ENCODE data around the gene PTTG1IP2.

Gene PTTG1IP2

GRCh38 chr7:90469554-90469953, at the start of gene PTTG1IP2:
TSS of gene PTTG1IP2 (plus strand) at chr7:90469639. CDS start at chr7:90469787, 148 bp downstream.
- H3K4me3 ChIP-seq (ENCODE audit: low read depth, low read length) = no peak within 1 kb of the TSS
- no peak for TF ChIP-seq CTCF (IDR thresholded peaks at IDR 0.05; ENCODE audit: low read depth, low read length, missing control alignments)
- in situ Hi-C loops (cut with HindIII; ENCODE audit: low sequenced_read_pairs) = no loop called here
- no peak for DNase-seq (ENCODE audit: low read depth)

GRCh38 chr7:90421651-90422050, 47.8 kb upstream of the PTTG1IP2 start:
- H3K4me3 ChIP-seq (ENCODE audit: low read depth, low read length) = no peak overlapping the region
- no peak for DNase-seq (ENCODE audit: low read depth)
- no peak for TF ChIP-seq CTCF (IDR thresholded peaks at IDR 0.05; ENCODE audit: low read depth, low read length, missing control alignments)
- in situ Hi-C loops (cut with HindIII; ENCODE audit: low sequenced_read_pairs) = no loop called here

- in situ Hi-C loops (cut with HindIII; ENCODE audit: low sequenced_read_pairs) = loop anchor here (25.0 kb wide), 1 partner anchor 162 kb away; no protein-coding TSS in a partner anchor
- TF ChIP-seq CTCF (IDR thresholded peaks at IDR 0.05; ENCODE audit: low read depth, low read length, missing control alignments) = no peak
Measured at GRCh38 chr7:90424720-90425119, 44.7 kb upstream of the PTTG1IP2 start.

GRCh38 chr7:90425376-90425775, 44.1 kb upstream of the PTTG1IP2 start:
- no peak for DNase-seq (ENCODE audit: low read depth)

More at GRCh38 chr7:90424720-90425119, 44.7 kb upstream of the PTTG1IP2 start:
- no peak for DNase-seq (ENCODE audit: low read depth)
- no peak overlapping the region for H3K4me3 ChIP-seq (ENCODE audit: low read depth, low read length)

GRCh38 chr7:90430614-90431460, 38.6 kb upstream of the PTTG1IP2 start:
- no peak for TF ChIP-seq CTCF (IDR thresholded peaks at IDR 0.05; ENCODE audit: low read depth, low read length, missing control alignments)
- in situ Hi-C loops (cut with HindIII; ENCODE audit: low sequenced_read_pairs) = loop anchor here (25.0 kb wide), 1 partner anchor 169 kb away; no protein-coding TSS in a partner anchor

More at GRCh38 chr7:90425376-90425775, 44.1 kb upstream of the PTTG1IP2 start:
- no peak for TF ChIP-seq CTCF (IDR thresholded peaks at IDR 0.05; ENCODE audit: low read depth, low read length, missing control alignments)
- H3K4me3 ChIP-seq (ENCODE audit: low read depth, low read length) = no peak overlapping the region
- in situ Hi-C loops (cut with HindIII; ENCODE audit: low sequenced_read_pairs) = loop anchor here (25.0 kb wide), 1 partner anchor 163 kb away; no protein-coding TSS in a partner anchor

GRCh38 chr7:90432752-90433151, 36.7 kb upstream of the PTTG1IP2 start:
- DNase-seq (ENCODE audit: low read depth) = no peak
- in situ Hi-C loops (cut with HindIII; ENCODE audit: low sequenced_read_pairs) = loop anchor here (25.0 kb wide), 1 partner anchor 170 kb away; no protein-coding TSS in a partner anchor
- no peak overlapping the region for H3K4me3 ChIP-seq (ENCODE audit: low read depth, low read length)
- no peak for TF ChIP-seq CTCF (IDR thresholded peaks at IDR 0.05; ENCODE audit: low read depth, low read length, missing control alignments)

More at GRCh38 chr7:90430614-90431460, 38.6 kb upstream of the PTTG1IP2 start:
- no peak overlapping the region for H3K4me3 ChIP-seq (ENCODE audit: low read depth, low read length)
- no peak for DNase-seq (ENCODE audit: low read depth)

All from astrocyte of the cerebellum (primary cell).